ENCODE data around the gene EXPH5.
"Not testable (repeated sequence)": the region's sequence is repeated elsewhere in the genome, so short reads cannot be mapped to it uniquely, and the experiment has no call there.

The EXPH5 gene

GRCh38 chr11:108589136-108589535, 4.4 kb downstream of the EXPH5 start:
- H3K4me3 ChIP-seq (ENCODE audit: low read length): no peak overlapping the region
- DNase-seq (ENCODE audit: low read depth): no peak

DNA sequence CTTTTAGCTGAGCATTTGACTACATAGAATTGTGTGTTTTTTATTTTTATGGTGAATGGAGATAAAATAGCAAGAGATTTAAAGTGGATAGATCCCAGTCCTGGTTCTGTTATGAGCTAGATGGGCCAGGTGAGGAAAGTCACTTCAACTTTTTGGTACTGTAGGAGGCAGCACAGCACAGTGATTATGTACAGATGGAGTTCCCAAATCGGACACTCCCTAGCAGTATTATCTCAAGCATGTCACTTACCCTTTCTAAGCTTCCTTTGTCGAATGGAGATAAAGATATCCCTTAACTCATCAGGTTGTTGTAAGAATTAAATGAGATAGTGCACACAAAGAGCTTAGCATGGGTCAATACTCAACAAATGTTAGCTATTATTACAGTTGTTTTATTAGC, 5.3 kb downstream of the EXPH5 start:
- H3K4me3 ChIP-seq (ENCODE audit: low read length): no peak overlapping the region
- no peak for TF ChIP-seq CTCF (conservative IDR thresholded peaks at IDR 0.05; ENCODE audit: low read length)
- no peak for DNase-seq (ENCODE audit: low read depth)

More at GRCh38 chr11:108589136-108589535, 4.4 kb downstream of the EXPH5 start:
- TF ChIP-seq CTCF (conservative IDR thresholded peaks at IDR 0.05; ENCODE audit: low read length): no peak

DNA sequence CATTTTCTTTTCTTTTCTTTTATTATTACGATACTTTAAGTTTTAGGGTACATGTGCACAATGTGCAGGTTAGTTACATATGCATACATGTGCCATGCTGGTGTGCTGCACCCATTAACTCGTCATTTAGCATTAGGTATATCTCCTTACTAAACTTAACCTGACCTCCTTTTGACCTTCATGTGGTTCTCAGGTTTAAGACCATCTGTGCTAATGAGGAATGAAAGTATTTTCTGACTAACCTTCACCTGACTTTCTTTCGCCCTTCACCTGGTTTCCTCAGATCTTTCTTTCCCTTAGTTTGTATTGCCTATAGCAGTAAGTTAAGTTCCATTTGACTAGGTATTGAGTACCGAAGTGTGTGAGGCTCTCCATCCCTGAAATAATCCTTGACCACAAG, 6.5 kb downstream of the EXPH5 start:
- DNase-seq (ENCODE audit: low read depth): no peak
- H3K4me3 ChIP-seq (ENCODE audit: low read length): no peak overlapping the region
- no peak for TF ChIP-seq CTCF (conservative IDR thresholded peaks at IDR 0.05; ENCODE audit: low read length)

- DNase-seq (ENCODE audit: low read depth): no peak
- H3K4me3 ChIP-seq (ENCODE audit: low read length): no peak overlapping the region
- no peak for TF ChIP-seq CTCF (conservative IDR thresholded peaks at IDR 0.05; ENCODE audit: low read length)
These were observed 7.0 kb downstream of the EXPH5 start for GRCh38 chr11:108586600-108586999.

GRCh38 chr11:108586185-108586584, 7.4 kb downstream of the EXPH5 start:
- DNase-seq (ENCODE audit: low read depth); H3K4me3 ChIP-seq (ENCODE audit: low read length): not testable (repeated sequence)

DNA sequence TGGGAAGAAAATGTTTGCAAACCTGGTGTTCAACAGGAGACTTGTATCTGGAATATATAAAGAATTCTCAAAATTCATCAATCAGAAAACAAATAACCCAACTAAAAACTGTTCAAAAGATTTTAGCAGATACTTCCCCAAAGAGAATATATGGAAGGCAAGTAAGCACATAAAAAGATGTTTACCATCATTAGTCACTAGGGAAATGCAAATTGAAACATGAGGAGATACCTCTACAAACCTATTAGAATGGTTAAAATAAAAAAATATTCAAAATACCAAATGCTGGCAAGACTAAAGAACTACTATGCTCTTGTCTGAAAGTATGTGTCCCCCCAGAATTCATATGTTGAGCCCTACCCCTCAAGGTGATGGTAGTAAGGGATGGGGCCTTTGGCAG, 8.6 kb downstream of the EXPH5 start:
- no peak overlapping the region for H3K4me3 ChIP-seq (ENCODE audit: low read length)
- no peak for DNase-seq (ENCODE audit: low read depth)
- TF ChIP-seq CTCF (conservative IDR thresholded peaks at IDR 0.05; ENCODE audit: low read length): no peak

DNA sequence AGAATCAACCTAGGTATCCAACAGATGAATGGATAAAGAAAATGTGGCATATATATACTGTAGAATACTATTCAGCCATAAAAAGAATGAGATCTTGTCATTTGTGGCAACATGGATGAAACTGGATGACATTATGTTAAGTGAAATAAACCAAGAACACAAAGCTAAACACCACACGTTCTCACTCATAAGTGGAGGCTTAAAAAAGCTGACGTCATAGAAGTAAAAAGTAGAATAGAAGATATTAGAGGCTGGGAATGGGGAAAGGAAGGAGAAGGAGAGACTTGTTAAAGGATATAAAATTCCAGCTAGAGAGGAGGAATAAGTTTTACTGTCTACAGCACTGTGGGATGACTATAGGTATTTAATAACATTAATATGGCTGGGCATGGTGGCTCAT, 12.9 kb downstream of the EXPH5 start:
- DNase-seq (ENCODE audit: low read depth): no peak
- H3K4me3 ChIP-seq (ENCODE audit: low read length): no peak overlapping the region
- TF ChIP-seq CTCF (conservative IDR thresholded peaks at IDR 0.05; ENCODE audit: low read length): no peak

DNA sequence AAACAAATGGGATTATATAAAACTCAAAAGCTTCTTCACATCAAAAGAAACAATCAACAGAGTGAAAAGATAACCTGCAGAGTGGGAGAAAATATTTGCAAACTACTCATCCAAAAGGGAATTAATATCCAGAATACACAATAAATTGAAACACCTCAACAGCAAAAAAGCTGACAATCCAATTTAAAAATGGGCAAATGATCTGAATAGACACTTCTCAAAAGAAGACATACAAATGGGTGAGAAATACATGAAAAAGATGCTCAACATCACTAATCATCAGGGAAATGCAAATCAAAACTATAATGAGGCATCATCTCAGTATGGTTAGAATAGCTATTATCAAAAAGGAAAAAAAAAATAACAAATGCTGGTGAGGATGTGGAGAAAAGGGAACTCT, 13.5 kb downstream of the EXPH5 start:
- H3K4me3 ChIP-seq (ENCODE audit: low read length): no peak overlapping the region
- no peak for TF ChIP-seq CTCF (conservative IDR thresholded peaks at IDR 0.05; ENCODE audit: low read length)
- no peak for DNase-seq (ENCODE audit: low read depth)
